BE2C (cell line): ENCODE data around the gene ABTB2.
A peak's percentile ranks its signal among the peaks of the same experiment; 100 is the strongest.

Source experiments
- DNase-seq: peaks from one replicate; pipeline ENCODE4 v3.0.0-alpha.2; 2020
- H3K27me3 ChIP-seq: fragments of 250-450 bp; sonication (Bioruptor Pico); 2 replicates; pipeline ENCODE4 v1.5.1; 2020; ENCODE audit warnings: mild to moderate bottlenecking
- H3K36me3 ChIP-seq: fragments of 250-450 bp; sonication (Bioruptor Pico); 2 replicates; pipeline ENCODE4 v1.5.1; 2020; ENCODE audit warnings: mild to moderate bottlenecking
- H3K4me1 ChIP-seq: fragments of 250-450 bp; sonication (Bioruptor Pico); 2 replicates; pipeline ENCODE4 v1.5.1; 2020
- H3K4me3 ChIP-seq: 2 replicates; pipeline ENCODE4 v1.5.1; 2011; ENCODE audit warnings: low read depth, low read length
- H3K9me3 ChIP-seq: fragments of 250-450 bp; sonication (Bioruptor Pico); 2 replicates; pipeline ENCODE4 v1.5.1; 2020
- CTCF ChIP-seq: IDR thresholded peaks from 2 replicates; pipeline ENCODE4 v1.5.1; 2012; ENCODE audit warnings: mild to moderate bottlenecking, low read depth, low read length

ABTB2 gene

GRCh38 chr11:34120651-34121050 lies 237.2 kb downstream of the ABTB2 start:
- peaks cover 30% of the 10 kb centered on the region for H3K36me3 ChIP-seq
- no peak overlapping the region for H3K4me3 ChIP-seq

GRCh38 chr11:34114471-34114870 lies 243.3 kb downstream of the ABTB2 start:
- Histone ChIP-seq H3K4me3 (no peak overlapping the region), H3K9me3 (no peaks in the 10 kb centered on the region), H3K27me3 (no peaks in the 10 kb centered on the region), H3K36me3 (peaks cover 48% of the 10 kb centered on the region), H3K4me1 (no peaks in the 10 kb centered on the region)
- DNase-seq, result no peak
- TF ChIP-seq CTCF, result no peak

More at GRCh38 chr11:34120651-34121050, 237.2 kb downstream of the ABTB2 start:
- no peak for DNase-seq
- H3K4me1 ChIP-seq, result no peaks in the 10 kb centered on the region
- H3K27me3 ChIP-seq, result no peaks in the 10 kb centered on the region
- no peaks in the 10 kb centered on the region for H3K9me3 ChIP-seq
- TF ChIP-seq CTCF, result no peak

DNA sequence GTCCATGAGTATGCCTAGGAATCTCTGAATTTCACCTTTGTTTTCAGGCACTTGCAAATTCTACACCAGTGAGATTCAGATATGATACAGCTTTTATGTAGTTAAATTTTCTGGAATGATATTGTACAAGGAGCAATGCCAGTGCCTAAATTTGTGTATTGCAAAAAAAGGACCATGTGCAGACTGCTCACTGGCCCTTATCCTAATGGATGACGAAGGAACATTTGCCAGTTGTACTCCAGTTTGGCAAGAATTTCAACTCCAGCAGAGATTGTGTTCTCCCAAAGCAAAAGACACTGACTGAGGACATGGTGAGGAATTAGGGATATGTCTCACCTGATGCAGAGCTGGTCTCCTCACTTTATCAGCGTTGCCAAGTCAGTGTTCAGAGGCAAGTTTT lies 243.8 kb downstream of the ABTB2 start:
- Histone ChIP-seq H3K4me1 (no peaks in the 10 kb centered on the region), H3K4me3 (no peak overlapping the region), H3K27me3 (no peaks in the 10 kb centered on the region), H3K9me3 (no peaks in the 10 kb centered on the region), H3K36me3 (peaks cover 45% of the 10 kb centered on the region)
- DNase-seq, result no peak
- TF ChIP-seq CTCF, result no peak

DNA sequence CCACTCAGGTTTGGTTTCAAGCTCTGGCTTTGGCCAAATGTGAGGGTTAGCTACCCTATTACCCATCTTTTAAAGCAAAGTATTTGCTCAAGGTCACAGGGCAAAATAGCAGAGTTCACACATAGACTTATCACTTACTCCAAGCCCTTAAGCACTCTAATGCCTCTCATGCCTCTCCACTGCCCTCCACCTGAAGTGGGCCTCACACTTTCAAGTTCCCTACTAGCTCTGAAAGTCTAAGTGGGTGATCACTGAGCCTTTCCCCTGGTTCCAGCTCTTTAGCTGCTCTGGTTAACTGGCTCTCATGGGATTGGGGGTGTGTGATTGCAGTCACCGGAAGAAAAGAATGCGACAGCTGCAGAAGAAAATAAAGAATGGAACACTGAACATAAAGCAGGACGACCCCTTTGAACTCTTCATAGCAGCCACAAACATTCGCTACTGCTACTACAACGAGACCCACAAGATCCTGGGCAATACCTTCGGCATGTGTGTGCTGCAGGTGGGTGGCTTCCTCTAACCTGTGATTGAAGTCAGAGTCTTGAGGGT lies 246.0 kb downstream of the ABTB2 start:
- Histone ChIP-seq H3K9me3 (no peaks in the 10 kb centered on the region), H3K27me3 (no peaks in the 10 kb centered on the region), H3K4me3 (no peak overlapping the region), H3K36me3 (peaks cover 42% of the 10 kb centered on the region), H3K4me1 (no peaks in the 10 kb centered on the region)
- TF ChIP-seq CTCF, result no peak
- no peak for DNase-seq

DNA sequence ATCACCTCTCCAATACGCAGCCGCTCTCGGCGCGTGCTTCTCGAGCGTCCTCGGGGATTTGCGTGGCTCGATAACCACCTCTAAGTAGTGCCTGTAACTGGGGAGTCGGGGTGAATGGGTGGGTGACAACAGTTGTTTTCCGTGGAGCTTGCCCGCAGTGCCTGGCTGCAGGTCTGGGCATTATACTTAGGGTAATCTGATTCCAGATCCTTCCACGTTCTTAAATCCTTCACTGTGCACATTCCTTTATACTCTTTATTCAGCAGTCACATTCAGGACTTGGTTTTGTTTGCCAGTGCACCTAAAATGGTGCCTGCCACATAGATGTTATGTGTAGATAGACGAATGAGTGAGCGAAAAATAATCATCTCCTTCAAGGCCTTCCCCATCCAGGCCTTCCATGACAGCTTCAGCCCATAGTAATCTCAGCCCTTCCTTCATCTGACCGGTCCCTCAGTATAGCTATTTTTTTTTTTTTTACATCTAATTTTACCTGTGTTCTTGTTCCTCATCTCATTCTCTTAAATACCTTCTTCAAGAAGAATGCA lies 251.8 kb downstream of the ABTB2 start:
- no peaks in the 10 kb centered on the region for H3K27me3 ChIP-seq
- no peaks in the 10 kb centered on the region for H3K9me3 ChIP-seq
- no peak for DNase-seq
- peak overlapping the region; percentile 86 for H3K4me3 ChIP-seq
- H3K36me3 ChIP-seq, result peaks cover 12% of the 10 kb centered on the region
- H3K4me1 ChIP-seq, result no peaks in the 10 kb centered on the region
- no peak for TF ChIP-seq CTCF

DNA sequence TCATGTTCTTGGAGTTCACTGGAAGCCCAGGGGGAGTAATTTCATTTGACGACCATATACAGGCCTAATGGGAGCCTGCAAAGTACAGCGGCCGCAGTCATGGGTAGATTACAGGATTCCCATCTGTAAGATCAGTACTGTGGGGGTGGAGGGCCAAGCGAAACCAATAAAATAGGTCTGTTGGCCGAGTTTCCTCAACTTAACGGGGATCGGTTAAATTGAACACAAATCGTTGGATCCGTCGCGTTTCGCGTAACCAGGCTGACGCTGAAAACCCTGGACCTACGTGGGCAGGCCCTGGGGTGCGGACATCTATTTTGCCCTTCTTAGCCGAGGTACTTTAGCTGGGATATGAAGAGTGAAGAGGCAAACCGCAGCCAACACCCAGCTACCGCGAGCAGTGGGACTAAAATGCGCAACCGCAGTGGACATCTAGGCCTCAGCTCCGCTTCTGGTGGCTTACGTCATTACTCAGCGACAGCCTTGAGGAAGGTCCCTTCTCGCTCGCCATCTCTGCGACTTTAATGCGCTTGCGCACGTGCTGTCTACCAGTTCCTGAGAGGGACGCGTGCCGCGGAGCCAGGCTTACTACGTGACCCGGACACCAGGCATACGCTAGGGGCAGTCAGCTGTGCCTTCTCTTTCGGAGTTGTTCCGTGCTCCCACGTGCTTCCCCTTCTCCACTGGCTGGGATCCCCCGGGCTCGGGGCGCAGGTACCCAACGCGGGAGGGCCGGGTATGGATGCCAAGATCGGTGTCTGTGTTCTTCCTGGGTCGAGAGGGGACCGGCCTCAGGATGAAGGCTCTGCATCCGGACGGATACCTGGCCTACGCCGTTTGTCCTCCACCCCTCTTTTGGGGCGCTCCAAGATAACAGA lies 252.5 kb downstream of the ABTB2 start, which contains the start of gene NAT10:
Gene NAT10, plus strand, starts transcription at position 551 of the 878 bp plus-strand sequence. CDS start 2,597 bp downstream, outside the sequence.
- H3K36me3 ChIP-seq, result peaks cover 11% of the 10 kb centered on the region
- H3K27me3 ChIP-seq, result no peaks in the 10 kb centered on the region
- no peaks in the 10 kb centered on the region for H3K9me3 ChIP-seq
- no peak; the same call in 1 of the 2 replicates for TF ChIP-seq CTCF
- no peaks in the 10 kb centered on the region for H3K4me1 ChIP-seq
- peak; percentile 92 for DNase-seq
- peak within 1 kb of the TSS; percentile 86 for H3K4me3 ChIP-seq
